HG02678 (cell line): ENCODE data around the gene SLC22A17.

Source experiments
- ATAC-seq: cut with Tn5 transposase; IDR thresholded peaks from one replicate; pipeline ENCODE4 v1.9.1; 2021; ENCODE audit warnings: mild to moderate bottlenecking, moderate library complexity; ENCODE audit not compliant: unreplicated experiment

The SLC22A17 gene

DNA sequence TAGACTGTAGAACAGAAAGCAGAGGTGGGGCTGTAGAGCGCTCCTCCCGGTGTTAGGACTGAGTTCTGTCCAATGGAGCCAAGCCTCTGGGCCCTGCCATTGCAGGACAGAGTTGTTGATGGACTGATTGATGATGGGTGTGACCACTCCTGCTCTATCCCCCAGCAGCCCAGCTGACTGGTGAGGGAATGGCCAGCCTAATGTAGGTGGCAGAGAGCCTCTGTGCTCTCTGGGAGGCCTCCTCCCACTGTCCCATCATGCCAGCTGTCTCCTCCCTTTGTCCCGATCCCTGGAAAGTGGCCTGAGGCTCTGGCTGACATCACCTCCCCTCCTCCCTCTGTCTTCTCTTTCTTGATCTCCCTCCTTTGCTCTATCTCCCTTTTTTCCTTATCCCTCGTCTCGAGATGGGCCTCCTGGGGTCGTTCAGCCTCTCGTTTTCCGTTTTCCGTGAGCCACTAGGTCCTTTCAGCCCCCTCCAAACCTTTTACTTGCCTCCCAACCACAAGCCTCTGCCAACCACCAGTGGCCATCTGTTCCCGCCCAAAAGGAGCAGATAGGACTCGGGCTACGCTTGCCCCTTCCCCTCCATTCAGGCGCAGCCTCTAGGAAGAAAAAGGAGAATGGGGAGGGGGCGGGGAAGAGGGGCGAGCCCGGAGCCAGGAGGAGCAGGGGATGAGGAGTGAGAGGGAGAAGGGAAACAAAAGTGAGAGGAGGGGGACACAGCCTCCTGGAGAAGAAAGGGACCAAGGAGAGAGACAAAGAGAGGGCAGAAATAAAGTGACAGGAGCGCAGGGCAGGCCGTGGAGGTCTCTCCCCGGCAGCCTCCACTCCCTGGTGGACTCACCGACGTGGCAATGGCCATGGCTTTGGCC, 11.7 kb upstream of the SLC22A17 start:
- ATAC-seq, result no peak

DNA sequence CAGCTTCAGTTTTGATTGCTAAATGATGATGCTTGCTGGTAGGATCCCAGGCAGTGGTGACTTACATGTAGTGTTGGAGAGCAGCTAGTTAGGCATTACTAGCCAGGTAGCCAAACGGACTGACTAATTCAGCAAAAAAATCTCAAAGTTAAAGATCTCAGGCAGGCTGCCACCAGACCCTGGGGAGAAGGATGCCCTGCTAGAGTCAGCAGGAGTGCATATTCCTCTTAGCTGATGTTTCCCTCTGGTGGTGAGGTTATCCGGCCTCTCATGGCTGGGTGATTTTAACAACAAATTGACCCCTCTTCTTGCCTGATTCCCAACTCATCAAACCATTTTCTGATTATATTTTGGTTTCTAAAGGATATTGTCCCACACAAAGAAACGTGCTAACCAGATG, 9.5 kb upstream of the SLC22A17 start:
- ATAC-seq, result no peak

- ATAC-seq, result no peak
Observed at GRCh38 chr14:23361763-23362162, 9.1 kb upstream of the SLC22A17 start.

- ATAC-seq, result no peak
Observed at GRCh38 chr14:23361320-23361719, 8.6 kb upstream of the SLC22A17 start.

DNA sequence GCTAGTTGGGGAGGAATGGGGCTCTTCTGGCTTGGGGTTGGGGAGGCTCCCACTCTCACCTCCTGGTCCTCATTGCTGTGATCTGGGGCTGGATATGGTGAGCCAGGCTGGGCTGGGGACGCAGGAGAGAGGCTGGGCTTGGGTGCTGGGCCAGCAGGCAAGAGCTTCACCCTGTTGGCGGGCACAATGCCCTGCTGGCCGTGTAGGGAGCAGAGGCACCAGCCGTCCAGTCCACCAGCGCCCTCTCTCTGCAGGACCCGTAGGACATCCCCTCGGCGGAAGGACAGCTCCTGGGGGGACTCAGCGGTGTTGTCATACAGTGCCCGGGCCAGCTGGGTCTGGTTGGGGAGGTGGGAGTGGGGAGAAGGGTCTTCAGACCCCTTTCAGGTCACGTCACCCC, 7.8 kb upstream of the SLC22A17 start:
- no peak for ATAC-seq

- ATAC-seq, result no peak
Observed at GRCh38 chr14:23359722-23360447, 7.2 kb upstream of the SLC22A17 start.

DNA sequence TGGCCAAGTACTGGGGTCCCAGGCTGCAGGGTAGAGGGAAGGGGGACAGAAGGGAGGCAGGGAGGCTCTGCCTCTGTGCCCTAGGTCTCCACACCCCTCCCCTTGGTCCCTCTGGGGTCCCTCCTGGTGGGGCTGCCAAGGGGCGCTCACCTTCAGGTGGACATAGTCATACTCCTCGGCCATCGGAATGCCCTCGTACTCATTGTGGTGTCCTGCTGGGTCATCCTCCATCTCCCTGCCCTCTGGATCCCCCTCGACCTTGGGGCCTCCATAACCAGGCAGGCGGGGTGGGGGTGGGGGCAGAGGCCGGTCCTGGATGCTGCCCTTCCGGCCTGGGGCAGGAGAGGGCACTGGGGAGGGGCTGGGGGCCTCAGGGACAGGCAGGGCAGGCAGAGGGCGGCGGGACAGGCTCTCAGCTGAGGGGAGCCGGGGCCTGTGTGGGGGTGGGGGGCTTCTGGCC, 6.5 kb upstream of the SLC22A17 start:
- ATAC-seq, result no peak

DNA sequence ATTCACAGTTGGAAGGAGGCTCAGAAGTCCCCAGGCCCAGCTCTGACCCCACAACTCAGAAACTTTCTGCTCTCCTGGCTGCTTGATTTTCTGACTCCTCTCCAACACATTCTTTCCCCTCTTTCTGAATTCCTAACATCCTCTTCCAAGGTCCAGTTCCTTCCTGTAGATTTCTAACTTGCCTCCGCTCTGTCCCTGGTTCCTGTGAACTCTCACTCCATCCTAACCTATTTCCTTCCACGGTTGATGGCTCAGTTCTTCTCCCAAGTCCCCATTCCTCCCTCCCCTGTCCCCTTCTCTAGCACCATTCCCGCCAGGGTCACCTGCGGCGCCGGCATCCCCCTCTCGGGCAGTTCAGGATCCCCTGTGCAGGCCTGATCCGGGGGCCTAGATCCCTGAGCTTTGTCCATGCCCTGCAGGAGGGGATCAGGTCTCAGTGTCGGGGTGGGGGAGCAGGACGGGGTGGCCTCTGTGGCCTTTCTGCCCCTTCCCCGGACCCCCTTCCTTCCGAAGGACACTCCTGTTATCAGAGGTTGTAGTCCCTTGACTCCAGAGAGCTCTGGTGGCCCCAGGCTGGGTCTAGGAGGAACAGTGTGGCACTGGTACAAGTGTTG, 6.0 kb upstream of the SLC22A17 start:
- ATAC-seq, result no peak

GRCh38 chr14:23358042-23358441, 5.4 kb upstream of the SLC22A17 start:
- ATAC-seq, result no peak

DNA sequence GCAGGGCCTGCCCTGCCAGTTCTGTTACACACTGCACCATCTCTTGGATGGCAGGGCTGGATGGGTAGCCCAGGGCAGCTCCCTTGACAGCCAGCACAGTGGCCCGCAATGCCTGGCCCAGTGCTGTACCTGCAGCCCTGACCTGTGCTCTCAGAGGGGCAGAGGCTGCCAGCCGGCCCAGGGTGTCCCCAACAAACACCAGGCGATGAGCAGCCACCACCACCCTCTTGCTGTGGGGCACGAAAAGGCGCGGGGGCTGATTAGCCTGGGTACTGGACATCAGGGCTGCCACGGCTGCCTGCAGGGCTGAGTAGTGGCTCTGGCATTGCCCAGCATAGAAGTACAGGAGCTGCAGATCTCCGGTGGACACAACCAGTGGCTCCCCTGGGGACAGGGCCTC, 4.6 kb upstream of the SLC22A17 start:
- no peak for ATAC-seq

- no peak for ATAC-seq
Observed at GRCh38 chr14:23356662-23357061, 4.0 kb upstream of the SLC22A17 start.

DNA sequence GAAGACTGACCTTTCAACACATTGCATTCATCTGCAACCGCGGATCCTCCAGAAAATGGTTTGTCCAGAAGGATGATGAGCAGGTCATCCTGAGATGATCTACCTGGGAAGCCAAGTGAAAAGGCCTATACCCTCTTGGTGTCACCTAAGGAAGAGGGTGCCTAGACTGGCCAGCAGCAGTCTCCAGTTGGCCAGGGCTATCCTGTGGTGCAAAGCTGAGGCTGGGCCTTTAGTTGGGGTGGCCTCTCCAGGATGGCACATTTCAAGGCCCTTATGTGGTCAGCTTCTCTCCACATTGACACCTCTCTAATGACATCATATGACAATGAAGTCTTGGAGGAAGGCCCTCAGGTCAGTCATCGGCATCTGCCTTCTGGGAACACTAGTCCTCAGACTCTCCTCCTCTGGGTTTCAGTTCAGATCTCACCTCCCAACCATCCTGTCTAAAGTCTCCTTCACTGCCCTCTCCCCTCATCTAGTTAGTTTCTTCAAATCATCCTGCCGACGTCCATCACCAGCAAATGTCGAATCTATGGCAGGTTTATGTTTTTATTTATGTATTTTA, 3.3 kb upstream of the SLC22A17 start:
- no peak for ATAC-seq

DNA sequence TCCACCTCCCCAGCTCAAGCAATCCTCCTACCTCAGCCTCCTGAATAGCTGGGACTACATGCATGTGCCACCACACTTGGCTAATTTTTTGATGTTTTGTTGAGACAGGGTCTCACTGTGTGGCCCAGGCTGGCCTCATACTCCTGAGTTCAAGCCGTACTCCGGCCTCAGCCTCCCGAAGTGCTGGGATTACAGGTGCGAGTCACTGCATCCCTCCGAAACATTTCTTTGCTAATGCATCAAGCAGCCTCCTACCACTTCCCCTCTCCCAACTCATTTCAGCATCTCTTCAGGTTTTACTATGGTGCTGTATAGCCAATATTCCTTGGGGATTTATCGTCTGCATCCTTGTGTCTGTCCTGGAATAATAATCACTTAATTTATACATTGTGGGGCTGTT, 2.3 kb upstream of the SLC22A17 start:
- ATAC-seq, result no peak

GRCh38 chr14:23353433-23353780, 720 bp upstream of the SLC22A17 start:
- ATAC-seq, result no peak

DNA sequence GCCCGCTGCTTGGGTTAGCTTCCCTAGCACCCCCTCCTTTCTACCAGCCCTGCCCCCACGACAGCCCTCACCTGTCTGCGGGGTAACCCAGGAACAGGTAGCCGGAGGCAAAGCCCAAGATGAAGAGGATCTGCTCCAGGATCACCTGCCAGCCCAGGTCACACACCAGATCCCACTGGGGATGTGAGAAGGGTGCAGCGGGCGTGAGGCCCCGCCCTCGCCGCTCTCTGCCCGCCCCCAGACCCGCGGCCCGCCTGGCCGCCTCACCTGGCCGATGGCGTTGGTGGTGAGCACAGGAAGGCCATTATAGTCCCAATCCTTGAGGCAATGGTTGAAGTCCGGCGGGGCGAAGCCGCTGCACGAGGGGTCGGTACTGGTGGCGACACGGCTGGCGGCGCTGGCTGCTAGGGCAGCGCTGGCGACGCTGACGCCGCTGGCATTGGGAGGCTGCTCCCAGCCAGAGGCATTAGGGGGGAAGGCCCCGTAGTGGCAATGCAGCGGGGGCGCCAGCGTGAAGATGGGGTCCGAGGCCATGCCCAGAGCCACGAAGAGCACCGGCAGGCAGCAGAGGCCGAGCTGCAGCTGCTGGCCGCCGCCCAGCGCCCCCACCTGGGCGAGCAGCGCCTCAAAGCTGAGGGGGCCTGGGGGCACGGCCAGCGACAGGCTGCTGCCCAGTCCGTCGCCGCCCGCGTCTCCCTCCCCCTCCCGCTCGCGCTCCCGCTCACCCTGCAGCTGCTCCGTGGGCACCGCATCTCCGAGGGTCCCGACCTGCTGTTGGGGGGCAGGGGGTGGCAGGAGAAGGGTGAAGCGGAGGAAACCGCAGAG, 794 bp downstream of the SLC22A17 start:
- no peak for ATAC-seq

DNA sequence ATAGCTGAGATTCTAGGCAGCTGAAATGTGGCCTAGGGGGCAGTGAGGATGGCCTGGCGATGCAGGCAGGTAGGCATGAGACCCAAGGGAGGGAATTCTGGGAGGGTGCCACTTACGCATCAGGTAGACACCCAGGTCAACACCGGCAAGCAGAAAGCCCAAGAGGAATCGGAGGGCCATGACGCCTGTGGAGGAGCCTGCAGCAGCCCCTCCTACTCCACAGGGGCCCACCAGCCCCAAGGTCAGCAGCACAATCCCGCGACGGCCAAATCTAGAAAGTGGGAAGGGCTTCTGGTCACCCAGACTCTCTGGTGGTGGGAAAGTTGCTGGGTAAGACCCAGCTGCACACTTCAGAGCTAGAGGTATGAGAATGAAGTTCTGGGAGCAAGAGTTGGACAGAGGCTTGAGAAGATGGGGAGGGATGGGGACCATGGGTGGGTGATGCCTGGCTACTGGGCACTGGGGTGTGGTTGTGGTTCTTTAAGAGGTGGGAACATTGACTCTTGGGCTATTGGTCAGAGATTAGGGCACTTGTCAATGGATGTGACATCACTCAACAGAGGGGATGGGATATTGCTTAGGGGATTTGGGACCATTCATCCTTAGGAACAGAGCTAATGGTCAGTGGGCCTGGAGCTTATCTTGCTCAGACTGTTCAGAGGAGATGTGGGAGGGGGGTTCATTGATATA, 3.4 kb downstream of the SLC22A17 start:
- no peak for ATAC-seq

GRCh38 chr14:23348297-23348655, 4.4 kb downstream of the SLC22A17 start:
- no peak for ATAC-seq

DNA sequence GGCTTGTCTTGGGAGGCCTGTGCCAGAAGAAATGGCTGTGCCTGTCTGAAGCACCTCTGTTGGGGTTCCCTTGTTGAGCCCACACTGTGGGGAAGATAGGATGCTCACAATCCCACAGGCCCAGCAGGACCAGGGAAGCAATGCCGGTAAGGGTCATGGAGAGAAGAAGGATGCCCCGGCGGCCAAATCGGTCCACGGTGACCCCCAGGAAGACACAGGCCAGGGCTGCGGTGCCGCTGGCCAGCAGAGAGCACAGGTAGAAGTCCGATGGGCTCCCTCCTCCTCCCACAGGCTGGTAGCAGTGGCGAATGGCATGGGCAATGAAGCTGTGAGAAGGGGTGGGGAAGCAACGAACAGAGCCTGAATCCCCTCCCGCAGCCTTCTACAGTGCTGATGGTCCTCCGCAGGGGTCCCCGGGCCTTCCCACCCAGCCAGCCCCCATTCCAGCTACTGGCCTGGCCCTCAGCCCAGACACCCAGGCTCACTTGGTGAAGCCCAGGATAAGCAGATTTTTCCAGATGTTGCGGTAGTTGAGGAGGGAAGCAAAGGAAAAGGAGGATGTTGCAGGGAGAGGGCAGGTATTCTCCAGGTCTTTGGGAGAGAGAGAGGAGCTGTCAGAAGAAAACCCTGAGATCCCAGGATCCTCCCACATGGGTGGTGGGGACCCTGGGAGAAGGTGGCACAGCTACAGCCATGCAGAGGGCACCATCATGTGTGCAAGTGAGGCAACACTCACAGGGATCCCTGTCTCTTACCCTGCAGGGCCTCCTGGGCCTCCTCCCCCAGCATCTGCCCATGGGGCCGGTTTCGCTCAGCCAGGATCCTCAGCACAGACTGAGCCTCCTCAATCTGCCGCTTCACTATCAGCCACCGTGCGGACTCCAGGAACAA, 5.0 kb downstream of the SLC22A17 start:
- ATAC-seq, result no peak
